HG02885 (cell line): ENCODE measurements around the gene LRRK1.

Experiments
- ATAC-seq: cut with Tn5 transposase; IDR thresholded peaks from one replicate; pipeline ENCODE4 v1.9.1; 2021; ENCODE audit warnings: mild to moderate bottlenecking; ENCODE audit not compliant: unreplicated experiment, poor library complexity

LRRK1 gene

GRCh38 chr15:101050623-101051290, 131.6 kb downstream of the LRRK1 start:
- no peak for ATAC-seq

GRCh38 chr15:101051291-101052030, 132.3 kb downstream of the LRRK1 start:
- ATAC-seq = no peak

- no peak for ATAC-seq
These were observed 133.0 kb downstream of the LRRK1 start for GRCh38 chr15:101052031-101052620.

DNA sequence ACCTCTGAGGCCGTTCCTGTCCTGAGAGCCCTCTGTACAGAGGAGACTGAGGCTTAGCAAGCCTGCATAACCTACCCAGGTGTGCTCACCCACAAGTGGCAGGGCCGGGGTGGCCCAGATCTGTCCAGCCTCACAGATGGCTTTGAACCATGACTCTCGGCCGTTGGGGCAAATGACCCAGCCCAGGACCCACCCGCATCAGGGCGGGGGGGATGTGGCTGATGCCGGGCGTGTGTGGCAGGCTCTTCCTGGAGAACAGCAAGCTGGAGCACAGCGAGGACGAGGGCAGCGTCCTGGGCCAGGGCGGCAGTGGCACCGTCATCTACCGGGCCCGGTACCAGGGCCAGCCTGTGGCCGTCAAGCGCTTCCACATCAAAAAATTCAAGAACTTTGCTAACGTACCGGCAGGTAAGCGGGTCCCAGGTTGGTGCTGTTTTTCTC, 133.5 kb downstream of the LRRK1 start:
- ATAC-seq = no peak

DNA sequence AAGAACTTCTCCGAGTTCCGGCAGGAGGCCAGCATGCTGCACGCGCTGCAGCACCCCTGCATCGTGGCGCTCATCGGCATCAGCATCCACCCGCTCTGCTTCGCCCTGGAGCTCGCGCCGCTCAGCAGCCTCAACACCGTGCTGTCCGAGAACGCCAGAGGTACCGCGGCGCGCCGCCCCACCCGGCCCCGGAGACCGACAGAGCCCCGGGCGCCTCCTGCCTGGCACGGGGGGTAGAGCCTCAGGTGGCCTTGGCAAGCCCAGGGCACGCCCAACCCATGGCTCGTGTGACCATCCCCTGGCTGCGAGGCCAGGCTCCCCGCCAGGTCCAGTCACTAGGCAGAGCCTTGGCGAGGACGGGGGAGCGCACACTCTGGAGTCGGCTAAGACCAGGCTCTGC, 134.1 kb downstream of the LRRK1 start:
- ATAC-seq = no peak

GRCh38 chr15:101054116-101054515, 135.0 kb downstream of the LRRK1 start:
- ATAC-seq = no peak

GRCh38 chr15:101054991-101055390, 135.8 kb downstream of the LRRK1 start:
- no peak for ATAC-seq

- ATAC-seq = no peak
These were observed 136.3 kb downstream of the LRRK1 start for GRCh38 chr15:101055411-101055810.

- ATAC-seq = no peak
These were observed 137.5 kb downstream of the LRRK1 start for GRCh38 chr15:101056366-101057334.

DNA sequence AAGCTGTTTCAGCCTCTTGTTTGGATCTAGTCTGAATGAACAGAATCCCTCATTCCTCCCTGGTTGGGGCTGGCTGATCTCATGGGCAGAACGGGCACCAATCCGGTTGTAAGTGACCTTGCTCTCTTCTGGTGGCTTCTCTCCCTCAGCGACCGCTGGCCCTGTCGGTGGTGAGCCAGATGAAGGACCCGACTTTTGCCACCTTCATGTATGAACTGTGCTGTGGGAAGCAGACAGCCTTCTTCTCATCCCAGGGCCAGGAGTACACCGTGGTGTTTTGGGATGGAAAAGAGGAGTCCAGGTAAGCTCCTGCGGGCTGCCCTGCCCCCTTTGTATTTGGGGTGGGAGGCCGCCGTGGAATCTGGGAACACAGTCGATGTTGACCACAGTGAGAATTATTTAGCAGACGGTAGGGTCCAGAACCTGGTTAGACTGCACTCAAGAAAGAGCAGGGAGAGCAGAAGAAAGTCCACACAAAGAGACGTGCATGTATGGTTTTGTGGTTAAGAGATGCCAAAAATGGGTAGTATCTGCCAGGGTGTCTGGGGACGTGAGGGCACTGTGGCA, 138.8 kb downstream of the LRRK1 start:
- ATAC-seq = no peak

- no peak for ATAC-seq
These were observed 139.6 kb downstream of the LRRK1 start for GRCh38 chr15:101058735-101059134.

- no peak for ATAC-seq
These were observed 140.5 kb downstream of the LRRK1 start for GRCh38 chr15:101059381-101060341.

DNA sequence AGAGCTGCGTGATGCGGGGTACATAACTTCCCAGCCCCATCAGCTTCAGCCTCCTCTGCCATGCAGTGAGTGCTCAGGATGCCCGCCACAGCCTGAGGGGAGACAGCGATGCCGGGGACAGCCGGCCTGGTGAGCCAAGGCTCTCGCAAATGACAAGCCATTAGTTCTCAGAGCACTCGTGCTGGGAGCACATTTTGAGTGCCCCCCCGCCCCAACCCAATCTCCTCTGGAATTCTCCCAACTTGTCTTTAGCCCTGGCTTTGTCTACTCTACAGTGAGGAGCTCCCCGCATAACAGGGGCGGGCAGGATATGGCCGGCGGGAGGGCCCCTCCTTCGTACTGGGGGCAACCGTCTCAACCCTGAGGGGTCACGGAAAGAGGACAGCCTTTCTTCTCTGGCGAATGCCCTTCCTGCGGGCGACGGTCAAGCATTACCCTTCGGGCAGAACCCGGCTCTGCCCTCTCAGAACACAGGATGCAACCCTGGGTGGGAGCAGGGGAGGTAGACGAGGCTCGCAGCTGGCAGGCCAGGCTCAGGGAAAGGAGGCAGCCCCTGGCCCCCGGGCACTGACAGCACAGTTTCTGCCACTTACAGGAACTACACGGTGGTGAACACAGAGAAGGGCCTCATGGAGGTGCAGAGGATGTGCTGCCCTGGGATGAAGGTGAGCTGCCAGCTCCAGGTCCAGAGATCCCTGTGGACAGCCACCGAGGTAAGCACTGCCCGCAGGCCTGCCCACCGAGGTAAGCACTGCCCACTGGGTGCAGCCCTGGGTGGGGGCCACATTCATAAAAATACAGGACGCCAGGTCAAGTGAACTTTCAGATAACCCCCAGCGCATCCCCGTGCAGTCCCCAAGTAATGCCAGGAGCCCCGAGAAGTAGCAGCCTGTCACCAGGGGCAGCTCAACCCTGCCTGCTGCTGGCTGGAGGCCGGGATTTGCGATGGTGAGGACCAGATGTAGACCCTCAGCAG, 141.7 kb downstream of the LRRK1 start:
- no peak for ATAC-seq

GRCh38 chr15:101062063-101062462, 142.9 kb downstream of the LRRK1 start:
- no peak for ATAC-seq

GRCh38 chr15:101062471-101063171, 143.5 kb downstream of the LRRK1 start:
- no peak for ATAC-seq

DNA sequence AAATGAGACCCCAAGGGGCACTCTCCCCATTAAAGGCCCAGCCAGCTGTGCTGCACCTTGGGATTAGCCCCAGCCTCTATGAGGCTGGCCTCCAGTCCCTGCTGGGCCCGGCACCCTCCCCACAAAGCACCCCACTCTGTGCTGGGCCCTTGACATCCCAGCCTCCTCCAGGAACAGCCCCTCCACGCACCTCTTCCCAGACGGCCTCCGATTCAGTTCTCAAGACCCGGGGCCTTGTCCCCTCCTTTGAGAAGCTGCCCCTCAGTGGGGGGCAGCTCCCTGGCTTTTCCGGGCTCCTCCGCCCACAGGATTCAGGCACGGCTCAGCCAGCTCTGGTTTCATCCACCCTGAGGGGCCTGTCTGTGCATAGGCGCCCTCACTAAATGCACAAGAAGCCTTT, 144.1 kb downstream of the LRRK1 start:
- ATAC-seq = no peak
